Kidney glomerular epithelial cell (primary cell): Measurements from ENCODE around the gene MED15.
A peak's percentile ranks its signal among the peaks of the same experiment; 100 is the strongest.
"Not testable (repeated sequence)": the region's sequence is repeated elsewhere in the genome, so short reads cannot be mapped to it uniquely, and the experiment has no call there.

ENCODE experiments used
- DNase-seq: peaks from one replicate; lab custom pipeline; 2025; lab: John Stamatoyannopoulos, UW

The MED15 gene

DNA sequence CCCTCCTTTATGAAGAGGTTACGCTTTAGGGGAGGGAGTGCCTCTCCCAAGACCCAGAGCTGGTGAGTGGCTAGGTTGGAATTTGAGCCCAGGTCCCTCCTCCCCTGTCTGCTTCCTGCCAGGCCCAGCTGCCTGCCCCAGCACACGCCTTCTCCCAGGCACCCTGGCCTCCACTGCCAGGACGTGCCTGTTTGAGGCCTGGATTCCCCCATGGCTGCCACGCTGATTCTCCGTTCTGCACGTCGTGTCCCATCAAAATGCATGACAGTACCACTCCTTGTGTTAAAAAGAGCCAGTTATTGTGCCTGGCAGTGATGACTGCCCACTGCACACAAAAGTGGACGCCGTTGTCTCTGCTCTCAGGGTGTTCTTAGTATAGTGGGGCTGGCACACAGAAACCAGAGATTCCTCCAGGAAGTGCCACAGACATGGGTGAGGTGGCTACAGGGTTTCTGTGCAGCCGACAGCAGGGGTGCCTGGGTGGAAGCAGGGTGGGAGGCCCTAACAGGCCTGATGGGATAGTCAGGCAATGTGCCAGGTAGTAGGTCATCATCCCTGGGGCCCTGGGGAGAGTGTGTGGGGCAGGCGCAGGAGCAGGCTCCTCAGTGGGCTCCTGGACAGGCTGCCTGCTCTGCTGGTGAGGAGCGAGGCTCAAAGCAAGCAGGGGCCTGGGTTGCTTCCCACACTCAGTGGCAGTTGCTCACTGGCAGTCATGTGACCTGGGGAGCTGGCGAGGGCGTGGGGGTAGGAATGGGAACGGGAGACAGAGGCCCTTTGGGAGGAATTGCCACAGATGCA is 24.2 kb downstream of the MED15 start:
- DNase-seq: peak; percentile 91

DNA sequence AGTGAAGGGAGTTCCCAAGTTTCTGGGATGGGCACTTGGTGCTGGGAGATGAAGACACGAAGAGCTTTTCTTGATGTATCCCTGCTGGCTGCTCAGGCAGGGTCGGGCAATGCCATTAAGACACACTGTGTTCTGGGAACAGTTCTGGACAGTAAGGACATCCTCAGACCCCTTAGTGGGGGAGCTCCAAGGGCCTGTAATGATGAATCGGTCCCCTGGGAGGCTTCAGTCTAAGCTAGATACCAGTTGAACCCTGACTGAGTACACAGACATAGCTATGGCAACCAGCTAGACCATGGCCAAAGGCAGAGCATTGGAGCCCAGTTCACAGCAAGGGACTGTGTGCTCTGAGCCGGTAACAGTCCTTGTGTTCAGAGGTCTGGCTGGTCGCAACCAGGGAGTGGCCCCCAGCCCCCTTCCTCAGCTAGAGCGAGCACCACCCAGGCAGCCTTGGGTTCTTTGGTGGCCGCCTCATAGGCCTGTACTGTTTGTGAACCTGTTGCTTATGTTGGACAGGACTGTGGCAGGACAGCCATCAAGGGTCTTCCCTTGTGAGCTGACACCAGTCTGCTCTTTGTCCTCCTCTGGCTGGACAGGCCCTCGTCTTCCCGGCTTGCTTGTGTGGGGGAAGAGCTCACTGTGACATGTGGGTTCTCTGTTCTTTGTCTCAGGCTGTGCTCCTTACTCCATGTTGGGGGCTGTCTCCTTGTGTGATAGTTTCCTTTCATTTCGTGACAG is 25.0 kb downstream of the MED15 start:
- DNase-seq: peak; percentile 21

DNA sequence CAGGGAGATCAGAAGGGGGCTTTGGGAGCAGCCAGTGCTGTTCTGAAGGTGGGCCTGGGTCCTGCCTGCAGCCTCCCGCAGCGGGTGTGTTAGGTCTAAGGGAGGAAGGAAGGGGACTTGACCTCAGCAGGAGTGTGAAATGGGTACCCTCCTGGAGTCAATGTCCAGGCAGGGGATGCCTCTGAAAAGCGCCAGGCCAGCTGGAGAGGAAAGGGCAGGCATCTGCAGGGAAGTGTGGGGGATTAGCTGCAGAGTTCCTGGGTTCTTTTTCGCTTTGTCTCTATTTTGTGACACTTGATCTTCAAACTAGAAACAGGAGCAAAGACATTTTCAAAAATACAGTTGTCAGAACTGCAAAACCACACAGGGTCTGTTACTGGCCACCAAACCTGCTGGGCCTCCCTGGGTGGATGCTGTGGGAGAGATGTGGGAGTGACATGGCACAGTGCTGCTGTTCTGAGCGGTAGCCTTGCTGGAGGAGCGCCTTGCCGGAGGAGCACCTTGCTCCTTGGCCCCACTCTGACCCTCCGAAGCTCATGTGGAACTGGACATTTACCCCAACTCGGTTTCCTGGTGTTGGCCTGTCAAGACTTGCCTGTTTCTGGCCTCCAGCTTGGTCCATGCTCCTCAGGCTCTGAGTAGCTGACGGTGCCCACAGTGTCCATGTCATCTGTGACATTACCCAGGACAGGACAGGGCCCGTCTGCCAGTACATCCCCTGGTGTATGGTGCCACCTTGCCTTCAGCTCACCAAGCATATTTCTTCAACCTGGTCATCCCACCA is 25.9 kb downstream of the MED15 start:
- no peak for DNase-seq

DNA sequence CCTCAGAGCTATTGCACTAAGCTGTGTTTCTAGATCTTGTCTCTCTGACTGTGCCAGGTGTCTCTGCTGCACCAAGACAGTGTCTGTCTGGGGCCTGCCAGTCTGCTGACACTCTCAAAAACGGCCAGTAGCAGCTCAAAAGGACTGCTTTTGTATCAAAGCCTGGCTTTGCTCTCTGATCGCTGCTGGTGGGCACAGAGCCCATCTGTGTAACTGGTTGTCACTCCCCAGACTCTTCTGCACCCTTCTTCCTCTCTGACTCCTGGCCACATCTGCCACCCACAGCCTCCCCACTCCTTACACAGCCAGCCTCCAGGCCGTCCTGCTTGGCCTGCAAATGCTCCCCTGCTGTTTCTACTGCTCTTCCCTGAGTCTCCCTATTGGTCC is 26.5 kb downstream of the MED15 start:
- no peak for DNase-seq

DNA sequence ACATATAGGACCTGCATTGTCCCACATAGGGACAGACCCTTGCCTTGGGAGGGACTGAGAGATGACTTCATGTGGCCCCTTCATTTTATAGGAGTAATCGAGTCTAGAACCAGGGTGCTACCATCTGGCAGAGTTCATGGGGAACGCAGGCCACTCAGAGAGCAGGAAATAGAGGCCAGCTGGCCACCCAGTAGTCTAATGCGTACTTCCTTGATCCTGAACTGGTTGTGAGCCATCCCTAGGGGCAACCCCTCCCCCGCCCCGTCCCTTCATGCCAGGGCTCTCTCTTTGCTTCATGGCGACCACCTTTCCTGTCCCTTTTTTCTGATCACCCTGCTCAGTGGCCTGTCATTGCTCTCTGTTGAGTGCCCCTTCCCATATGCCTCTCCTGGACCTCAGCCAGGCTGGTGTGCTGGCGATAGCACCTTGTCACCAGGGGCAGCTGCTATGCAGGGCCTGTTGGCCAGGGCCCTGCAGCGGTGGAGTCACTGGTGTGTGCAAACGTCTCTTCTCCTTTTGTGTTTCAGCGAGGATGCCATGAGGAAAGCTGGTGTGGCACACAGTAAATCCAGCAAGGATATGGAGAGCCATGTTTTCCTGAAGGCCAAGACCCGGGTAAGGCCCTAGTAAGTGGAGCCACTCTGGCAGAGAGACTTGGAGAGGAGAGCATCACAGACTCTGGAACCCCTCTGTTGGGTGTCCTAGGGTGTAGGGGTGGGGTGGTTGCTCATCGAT is 29.3 kb downstream of the MED15 start:
- DNase-seq: no peak

DNA sequence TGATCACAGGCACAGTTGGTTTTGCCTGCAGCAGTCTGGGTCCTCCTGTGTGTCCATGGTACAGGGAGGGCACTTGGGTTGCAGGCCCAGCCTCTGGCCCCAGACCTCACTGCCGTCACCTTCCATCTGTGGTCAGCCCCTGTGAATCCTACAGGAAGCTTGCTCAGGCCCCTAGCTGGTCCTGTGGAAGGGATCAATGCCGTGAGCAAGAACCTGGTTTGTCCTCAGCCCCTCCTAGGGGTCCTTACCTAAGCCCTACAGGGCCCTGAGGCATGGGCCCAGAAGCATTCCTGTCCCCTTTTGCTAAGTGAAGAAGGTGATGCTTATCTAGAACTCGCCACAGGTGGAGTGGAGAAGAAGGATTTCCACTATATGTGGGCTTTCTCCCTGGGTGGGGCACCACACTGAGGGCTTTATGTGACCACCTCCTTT is 29.9 kb downstream of the MED15 start:
- no peak for DNase-seq

DNA sequence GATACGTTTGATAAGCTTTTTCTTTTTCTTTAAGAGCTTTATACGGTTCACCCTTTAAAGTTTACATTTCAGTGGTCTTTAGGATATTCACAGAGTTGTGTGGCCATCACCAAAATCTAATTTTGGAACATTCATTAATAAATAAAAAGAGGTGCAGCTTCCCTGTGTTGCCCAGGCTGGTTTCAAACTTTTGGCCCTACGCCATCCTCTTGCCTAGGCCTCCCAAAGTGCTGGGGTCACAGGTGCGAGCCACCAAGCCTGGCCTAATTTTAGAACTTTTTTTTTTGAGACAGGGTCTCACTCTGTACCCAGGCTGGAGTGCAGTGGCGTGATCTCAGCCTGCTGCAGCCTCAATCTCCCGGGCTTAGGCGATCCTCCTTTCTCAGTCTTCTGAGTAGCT is 30.6 kb downstream of the MED15 start:
- DNase-seq: no peak

DNA sequence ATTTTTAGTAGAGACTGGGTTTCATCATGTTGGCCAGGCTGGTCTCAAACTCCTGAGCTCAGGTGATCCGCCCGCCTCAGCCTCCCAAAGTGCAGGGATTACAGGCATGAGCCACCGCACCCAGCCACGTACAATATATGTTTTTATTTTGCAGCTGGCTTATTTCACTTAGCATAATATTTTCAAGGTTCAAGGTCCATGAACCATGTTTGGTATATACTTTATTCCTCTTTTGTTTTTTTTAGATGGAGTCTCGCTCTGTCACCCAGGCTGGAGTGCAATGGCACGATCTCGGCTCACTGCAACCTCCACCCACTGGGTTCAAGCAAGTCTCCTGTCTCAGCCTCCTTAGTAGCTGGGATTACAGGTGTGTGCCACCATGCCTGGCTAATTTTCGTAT is 31.5 kb downstream of the MED15 start:
- not testable (repeated sequence) for DNase-seq

DNA sequence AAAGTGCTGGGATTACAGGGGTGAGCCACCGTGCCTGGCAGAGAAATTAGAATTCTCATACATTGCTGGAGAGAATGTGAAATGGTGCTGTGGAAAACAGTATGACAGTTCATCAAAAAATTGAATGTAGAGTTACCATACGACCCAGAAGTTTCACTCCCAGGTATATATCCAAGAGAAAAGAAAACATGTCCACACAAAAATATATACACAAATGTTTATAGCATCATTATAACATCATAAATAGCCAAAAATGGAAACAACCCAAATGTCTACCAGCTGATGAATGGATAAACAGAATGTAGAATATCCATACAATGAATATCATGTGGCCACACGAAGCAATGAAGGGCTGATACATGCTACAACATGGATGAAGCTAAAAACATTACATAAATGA is 34.6 kb downstream of the MED15 start:
- no peak for DNase-seq

DNA sequence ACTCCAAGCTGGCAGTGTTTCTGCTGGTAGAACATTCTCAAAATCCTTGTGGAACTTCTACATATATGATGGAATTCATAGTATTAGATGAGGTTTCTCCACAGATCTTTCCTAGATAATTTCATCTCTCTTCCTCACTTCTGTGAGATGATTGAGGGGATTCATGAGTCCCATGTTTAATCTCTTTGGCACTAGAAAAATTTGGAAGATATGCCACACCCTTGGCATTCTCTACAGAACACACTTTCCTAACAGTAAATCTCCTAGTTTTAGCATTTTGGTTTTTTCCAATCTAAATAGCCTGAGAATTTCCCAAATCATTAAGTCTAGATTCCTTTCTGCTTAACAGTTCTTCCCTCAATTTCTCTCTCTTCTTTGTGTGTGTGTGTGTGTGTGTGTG is 35.3 kb downstream of the MED15 start:
- DNase-seq: no peak

DNA sequence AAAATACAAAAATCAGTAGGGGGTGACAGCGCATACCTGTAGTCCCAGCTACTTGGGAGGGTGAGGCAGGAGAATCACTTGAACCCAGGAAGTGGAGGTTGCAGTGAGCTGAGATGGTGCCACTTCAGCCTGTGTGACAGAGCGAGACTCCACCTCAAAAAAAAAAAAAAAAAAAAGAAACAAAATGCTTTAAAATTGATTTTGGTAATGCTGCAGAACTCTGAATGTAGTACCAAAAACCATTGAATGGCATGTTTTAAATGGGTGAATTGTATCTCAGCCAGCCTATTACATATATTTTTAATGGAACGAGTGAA is 37.9 kb downstream of the MED15 start:
- DNase-seq: not testable (repeated sequence)

DNA sequence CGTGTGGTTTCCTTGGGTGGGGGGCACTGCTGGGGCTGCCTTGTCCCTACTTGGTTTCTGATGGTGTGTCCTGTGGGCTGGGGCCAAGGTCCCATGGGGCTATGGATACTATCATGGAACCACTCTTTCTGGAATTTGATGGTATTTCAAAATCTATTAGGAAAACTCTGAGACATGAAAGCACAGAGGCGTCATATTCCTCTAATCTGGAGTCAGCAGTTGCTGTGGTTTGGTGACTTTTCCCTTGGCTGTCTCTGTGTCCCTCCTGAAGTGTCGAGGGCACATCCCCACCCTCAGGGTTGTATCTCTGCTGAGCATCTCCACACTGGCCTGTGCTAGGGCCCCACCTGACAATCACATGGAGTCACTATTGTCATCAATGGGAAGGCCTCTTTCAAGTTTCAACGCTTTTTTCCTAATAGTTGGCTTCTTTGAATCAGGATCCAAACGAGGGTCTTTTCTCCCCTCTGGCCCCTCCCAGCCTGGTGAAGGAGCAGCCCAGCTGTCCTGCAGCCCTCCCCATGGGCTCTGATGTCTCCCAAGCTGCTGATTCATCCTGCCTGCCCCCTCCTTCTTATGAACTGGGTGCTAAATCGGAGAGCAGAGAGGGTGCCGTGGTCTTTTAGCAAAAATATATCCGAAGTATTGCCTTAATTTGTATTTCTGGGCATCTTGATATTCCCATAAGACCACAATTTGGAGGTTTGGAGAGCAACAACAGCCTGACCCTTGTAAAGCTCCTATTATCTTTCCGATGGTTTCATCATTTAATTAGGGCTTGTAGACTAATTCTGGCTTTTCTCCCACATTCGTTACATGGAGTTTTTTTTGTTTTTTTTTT is 38.5 kb downstream of the MED15 start:
- no peak for DNase-seq

DNA sequence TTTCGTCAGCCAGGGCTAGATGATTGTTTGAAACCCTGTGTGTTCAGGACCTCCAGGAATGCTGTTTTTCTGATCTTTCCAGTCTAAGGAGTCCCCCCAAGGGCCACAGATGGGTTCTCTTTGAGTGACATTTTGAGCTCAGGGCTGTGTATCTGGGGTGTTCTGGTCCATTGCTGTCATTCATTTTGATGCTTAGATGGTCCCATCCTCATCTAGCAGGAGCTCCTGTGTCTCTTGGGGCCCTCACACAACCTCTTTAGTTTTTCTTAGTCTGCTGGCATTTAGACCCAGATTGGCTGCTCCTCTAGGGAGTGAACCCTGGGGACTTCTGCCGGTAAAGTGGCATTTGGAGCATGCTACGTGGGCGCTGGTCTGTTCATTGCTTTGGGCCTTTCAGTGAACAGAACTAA is 39.1 kb downstream of the MED15 start:
- no peak for DNase-seq

DNA sequence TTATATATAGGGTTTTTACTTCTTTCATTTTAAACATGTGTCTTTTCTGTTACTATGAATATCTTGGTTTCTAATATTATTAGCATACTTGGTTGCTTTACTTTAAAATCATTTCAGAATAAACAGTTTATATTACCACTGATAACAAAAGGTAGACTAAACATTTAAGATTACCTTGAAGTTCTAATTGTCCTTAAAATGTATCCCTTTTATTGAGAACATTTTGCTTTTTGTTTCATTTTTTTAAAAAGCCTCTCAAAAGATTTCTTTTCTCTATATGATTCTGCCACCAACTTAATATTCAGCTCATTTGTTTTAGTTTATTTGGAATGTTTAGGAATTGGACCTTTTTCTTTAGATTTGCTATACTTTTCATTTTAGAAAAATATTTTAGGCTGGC is 39.6 kb downstream of the MED15 start:
- DNase-seq: no peak

DNA sequence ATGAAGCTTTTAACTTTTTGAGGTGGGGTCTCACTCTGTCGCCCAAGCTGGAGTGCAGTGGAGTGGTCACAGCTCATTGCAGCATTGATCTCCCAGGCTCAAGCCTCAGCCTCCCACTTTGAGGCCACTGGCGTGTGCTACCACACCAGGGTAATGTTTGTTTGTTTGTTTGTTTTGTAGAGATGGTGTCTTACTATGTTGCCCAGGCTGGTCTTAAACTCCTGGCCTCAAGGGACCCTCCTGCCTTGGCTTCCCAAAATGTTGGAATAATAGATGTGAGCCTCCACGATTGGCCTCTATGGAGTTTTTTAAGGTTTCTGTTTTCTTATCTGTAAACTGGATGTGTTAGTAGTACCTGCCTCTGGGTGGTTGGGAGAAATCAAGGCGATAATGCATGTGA is 41.4 kb downstream of the MED15 start:
- DNase-seq: no peak

DNA sequence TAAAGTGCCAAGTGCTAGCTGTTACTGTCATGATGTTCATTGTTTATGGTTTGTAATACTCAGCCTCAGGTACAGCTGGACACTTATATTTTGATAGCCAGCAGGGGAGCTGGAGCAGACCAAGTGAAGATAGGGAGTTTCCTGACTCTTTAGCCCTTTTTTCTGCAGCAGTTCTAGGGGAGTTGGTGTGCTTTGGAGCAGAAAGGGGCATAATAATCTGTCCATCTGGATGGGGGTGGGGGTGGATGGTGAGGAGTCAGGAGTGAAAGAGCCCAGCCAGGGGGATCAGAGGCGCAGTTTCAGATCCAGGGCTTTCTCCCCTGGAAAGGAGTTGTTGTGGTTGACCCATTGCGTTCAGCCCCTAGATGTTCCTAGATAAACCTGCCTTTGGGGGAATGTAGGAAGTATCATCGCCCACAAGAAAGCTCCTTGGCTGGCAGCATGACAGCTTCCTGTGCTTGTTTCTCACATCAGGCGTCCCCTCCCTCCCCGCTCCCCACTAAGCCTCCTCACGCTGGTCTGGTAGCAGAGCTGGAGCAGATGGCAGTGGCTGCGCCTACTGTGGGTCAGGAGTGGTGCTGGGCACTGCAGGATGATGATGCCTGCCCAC is 41.9 kb downstream of the MED15 start:
- peak; percentile 69 for DNase-seq

DNA sequence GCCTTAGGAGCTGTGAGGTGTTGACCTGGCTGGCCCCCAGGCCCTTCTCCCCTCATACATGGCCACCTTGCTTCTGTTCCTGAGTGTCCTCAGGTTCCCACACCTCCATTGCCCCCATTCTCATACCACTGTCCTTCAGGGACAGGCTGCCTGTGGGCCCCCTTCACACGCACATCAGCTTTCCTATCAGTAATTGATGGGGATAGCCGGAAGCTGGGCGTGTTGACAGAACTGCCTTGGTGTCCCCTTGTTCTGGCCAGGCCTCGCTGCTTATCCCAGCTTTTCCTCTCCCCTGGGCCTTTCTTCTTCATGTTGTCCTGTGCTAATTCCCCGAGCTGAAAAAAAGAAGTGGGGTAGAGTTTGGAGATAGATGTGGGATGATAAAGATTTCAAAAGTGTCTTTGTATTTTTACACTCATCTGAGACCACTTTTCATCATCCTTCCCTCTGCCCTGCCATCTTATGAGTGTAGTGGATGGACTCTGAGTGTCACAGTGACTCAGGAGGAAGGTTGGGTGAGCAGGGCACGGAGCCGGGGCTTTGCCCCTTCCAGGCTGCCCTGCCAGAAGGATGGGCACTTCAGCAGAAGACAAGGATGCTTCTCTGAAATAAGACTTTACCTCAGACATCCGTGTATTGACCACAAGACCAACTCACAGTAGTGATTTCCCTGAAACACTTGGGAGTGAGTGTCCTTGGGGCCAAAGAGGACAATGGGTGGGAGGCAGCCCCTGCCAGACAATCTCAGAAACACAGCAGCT is 42.8 kb downstream of the MED15 start:
- no peak for DNase-seq

DNA sequence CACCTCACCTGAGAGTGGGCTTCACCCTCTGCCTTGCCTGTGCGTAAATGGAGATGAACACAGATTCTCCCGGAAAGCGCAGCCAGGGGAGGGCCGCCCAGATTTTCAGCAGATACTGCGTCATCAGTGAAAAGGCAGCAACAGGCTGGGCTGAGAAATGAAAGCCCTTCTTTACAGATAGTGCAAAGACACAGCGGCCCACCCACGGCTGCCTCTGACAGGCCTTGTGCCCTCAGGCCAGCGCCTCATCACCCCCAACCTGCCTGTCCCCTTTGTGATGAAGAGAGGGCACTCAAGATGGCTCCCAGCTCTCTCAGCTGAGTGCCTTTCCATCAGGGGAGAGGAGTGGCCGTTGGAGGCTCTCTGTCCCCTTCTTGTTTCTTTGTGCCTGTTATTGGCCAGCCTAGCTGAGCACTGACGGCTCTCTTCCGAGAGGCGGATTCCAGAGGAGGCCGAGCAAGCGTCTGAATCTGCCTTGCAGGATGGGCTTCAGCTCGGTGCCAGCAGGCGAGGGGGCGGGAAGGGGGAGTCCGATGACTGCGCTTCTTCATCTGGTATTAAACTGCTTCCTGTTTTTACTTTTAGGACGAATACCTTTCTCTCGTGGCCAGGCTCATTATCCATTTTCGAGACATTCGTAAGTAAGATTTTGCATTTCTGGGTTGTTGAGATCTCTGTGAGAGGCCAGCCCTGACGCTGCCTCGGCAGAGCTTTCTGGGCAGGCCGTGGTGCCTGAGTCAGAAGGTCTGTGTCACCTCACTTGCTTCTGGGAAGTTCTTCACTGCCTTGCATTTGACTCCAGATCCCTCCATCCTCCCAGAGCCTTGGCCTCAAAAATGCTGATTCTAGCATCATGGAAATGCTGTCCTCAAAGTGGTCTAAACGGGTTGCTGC is 43.7 kb downstream of the MED15 start:
- DNase-seq: peak; percentile 45

DNA sequence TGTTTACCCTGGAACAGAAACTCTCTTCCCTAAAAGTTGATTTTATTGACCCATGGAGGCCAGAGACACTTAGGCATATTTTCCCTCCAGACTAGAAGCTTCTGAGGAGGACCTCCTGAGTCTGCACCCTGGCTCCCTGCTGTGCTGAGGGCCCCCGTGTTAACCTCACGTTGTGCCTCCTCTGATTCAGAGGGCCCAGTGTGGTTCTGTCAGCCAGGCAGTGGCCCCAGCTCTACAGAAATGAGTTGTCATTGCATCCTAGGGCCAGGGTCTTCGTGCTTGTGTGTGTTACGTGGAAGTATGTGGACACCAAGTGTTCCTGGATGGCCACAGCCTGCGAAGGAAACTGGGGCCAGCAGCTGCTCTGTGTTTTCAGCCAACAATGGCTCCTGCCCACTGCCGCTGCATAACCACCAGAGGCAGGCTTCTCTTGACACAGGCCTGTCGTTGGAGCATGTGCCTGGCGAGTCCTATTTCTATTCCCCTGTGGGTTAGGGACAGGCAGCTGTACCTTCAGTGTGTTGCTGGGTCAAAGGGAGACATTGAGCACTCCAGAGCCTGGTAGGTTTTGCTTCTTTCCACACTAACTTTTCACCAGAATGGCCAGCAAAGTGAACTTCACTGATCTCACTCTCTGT is 44.5 kb downstream of the MED15 start:
- no peak for DNase-seq
